PC-3 (cell line): ENCODE data around the gene C1orf115.

ENCODE experiments used
- EZH2 ChIP-seq: fragments of 300-600 bp; sonication (generic); IDR thresholded peaks from one replicate; pipeline ENCODE4 v1.6.1; 2017; ENCODE audit warnings: antibody characterized with exemption, mild to moderate bottlenecking, low read length; ENCODE audit not compliant: unreplicated experiment
- EZH2phosphoT487 ChIP-seq: fragments of 300-600 bp; sonication (generic); IDR thresholded peaks from 2 replicates; pipeline ENCODE4 v1.6.1; 2018; ENCODE audit warnings: mild to moderate bottlenecking, antibody characterized with exemption, low read length, borderline replicate concordance
- TF ChIP-seq, protein P1 (sequence below): fragments of 300-600 bp; sonication (generic); conservative IDR thresholded peaks from 2 replicates; pipeline ENCODE4 v1.5.1; 2017; ENCODE audit warnings: antibody characterized with exemption, low read depth, mild to moderate bottlenecking, low read length

DNA sequence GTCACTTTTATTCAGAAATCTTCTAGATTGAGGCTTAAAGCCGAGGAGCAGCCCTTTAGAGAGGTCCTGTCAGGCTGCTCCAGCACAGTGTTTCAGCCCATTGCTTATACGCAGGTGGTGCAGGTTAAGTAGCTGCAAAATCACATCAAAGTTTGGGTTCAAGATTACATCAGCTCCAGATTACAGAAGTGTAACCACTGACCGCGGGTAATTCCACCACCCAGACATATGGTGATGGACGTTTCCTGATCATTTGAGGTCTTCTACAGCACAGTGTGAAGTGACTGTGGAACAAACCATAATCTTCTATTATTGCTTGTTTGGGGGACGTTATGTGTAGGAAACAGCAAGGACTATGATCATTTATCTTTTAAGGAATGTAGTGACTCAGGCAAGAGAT, 11.8 kb downstream of the C1orf115 start:
- TF ChIP-seq, protein P1, sequence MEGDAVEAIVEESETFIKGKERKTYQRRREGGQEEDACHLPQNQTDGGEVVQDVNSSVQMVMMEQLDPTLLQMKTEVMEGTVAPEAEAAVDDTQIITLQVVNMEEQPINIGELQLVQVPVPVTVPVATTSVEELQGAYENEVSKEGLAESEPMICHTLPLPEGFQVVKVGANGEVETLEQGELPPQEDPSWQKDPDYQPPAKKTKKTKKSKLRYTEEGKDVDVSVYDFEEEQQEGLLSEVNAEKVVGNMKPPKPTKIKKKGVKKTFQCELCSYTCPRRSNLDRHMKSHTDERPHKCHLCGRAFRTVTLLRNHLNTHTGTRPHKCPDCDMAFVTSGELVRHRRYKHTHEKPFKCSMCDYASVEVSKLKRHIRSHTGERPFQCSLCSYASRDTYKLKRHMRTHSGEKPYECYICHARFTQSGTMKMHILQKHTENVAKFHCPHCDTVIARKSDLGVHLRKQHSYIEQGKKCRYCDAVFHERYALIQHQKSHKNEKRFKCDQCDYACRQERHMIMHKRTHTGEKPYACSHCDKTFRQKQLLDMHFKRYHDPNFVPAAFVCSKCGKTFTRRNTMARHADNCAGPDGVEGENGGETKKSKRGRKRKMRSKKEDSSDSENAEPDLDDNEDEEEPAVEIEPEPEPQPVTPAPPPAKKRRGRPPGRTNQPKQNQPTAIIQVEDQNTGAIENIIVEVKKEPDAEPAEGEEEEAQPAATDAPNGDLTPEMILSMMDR: no peak
- TF ChIP-seq EZH2phosphoT487: no peak
- TF ChIP-seq EZH2: no peak
